ENCODE measurements around the gene LRRC71.

- TF ChIP-seq, protein P1, sequence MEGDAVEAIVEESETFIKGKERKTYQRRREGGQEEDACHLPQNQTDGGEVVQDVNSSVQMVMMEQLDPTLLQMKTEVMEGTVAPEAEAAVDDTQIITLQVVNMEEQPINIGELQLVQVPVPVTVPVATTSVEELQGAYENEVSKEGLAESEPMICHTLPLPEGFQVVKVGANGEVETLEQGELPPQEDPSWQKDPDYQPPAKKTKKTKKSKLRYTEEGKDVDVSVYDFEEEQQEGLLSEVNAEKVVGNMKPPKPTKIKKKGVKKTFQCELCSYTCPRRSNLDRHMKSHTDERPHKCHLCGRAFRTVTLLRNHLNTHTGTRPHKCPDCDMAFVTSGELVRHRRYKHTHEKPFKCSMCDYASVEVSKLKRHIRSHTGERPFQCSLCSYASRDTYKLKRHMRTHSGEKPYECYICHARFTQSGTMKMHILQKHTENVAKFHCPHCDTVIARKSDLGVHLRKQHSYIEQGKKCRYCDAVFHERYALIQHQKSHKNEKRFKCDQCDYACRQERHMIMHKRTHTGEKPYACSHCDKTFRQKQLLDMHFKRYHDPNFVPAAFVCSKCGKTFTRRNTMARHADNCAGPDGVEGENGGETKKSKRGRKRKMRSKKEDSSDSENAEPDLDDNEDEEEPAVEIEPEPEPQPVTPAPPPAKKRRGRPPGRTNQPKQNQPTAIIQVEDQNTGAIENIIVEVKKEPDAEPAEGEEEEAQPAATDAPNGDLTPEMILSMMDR (IDR thresholded peaks at IDR 0.05), result no peak
- no peak for TF ChIP-seq EP300 (IDR thresholded peaks at IDR 0.05)
Measured at GRCh38 chr1:156924478-156925153, 4.2 kb downstream of the LRRC71 start.
